GM12878 (cell line): ENCODE results near the gene AP3B1. TPM values are rescaled to one million over a fixed set of nuclear protein-coding genes. Genes with fewer than 3 reads are reported as not detected.

Source experiments
- ATAC-seq: fragments of 200-7000 bp; cut with Tn5 transposase; 3 replicates; pipeline ENCODE4 v1.9.1; 2020; ENCODE audit warnings: mild to moderate bottlenecking, moderate library complexity
- BruUV-seq: library from RNA; stranded (reverse); fragments of 400-500 nt; replicated peaks from 2 replicates; lab custom pipeline; 2021; lab: Mats Ljungman, UMichigan
- CTCF ChIA-PET: fragments of 300-600 bp; sonication (Branson Sonifier 250); formaldehyde crosslinking; extraction: SDS; loops from one replicate; lab custom pipeline; 2021; ENCODE audit warnings: inconsistent platforms; lab: Yijun Ruan, JAX
- POLR2A ChIA-PET: fragments of 350-600 bp; formaldehyde crosslinking; extraction: SDS; loops from one replicate; lab custom pipeline; 2021; ENCODE audit warnings: inconsistent platforms; lab: Charles Lee
- RAD21 ChIA-PET: fragments of 300-600 bp; sonication (Branson Sonifier 250); formaldehyde crosslinking; loops from one replicate; lab custom pipeline; 2023; ENCODE audit warnings: antibody characterized with exemption; ENCODE audit not compliant: unreplicated experiment; lab: Charles Lee
- SMC1A ChIA-PET: fragments of 300-600 bp; sonication (Branson Sonifier 250); formaldehyde crosslinking; loops from one replicate; lab custom pipeline; 2023; ENCODE audit not compliant: unreplicated experiment, uncharacterized antibody; lab: Charles Lee
- DNase-seq: peaks from one replicate; pipeline ENCODE4 v3.0.0-alpha.2; 2011; ENCODE audit warnings: low read depth, low spot score
- FAIRE-seq: peaks from 3 replicates; lab custom pipeline; 2011; peaks lifted over from hg19 to GRCh38; lab: Jason Lieb, UNC
- H2AFZ ChIP-seq: 2 replicates; pipeline ENCODE4 v1.6.0; 2011; ENCODE audit warnings: low read depth, low read length, control low read depth; ENCODE audit not compliant: control insufficient read depth
- H3K27ac ChIP-seq: 2 replicates; pipeline ENCODE4 v1.5.1; 2011; ENCODE audit warnings: control low read depth; ENCODE audit not compliant: control insufficient read depth, insufficient read depth
- H3K27me3 ChIP-seq, 2 experiments: replicated peaks in 1 of 2; 2 replicates each; pipeline versions ENCODE4 v1.6.0 to v1.6.1; 2011; ENCODE audit warnings: low read length in 1 of 2; ENCODE audit not compliant: control insufficient read depth in 2 of 2, insufficient read depth in 2 of 2
- H3K36me3 ChIP-seq, 2 experiments: 2 replicates each; pipeline ENCODE4 v1.5.1; 2011; ENCODE audit warnings: low read length in 1 of 2; ENCODE audit not compliant: control insufficient read depth in 2 of 2, insufficient read depth in 2 of 2
- H3K4me1 ChIP-seq: 2 replicates; pipeline ENCODE4 v1.6.1; 2011; ENCODE audit warnings: mild to moderate bottlenecking, low read length, moderate library complexity, mixed read lengths; ENCODE audit not compliant: control insufficient read depth, insufficient read depth
- H3K4me2 ChIP-seq: 2 replicates; pipeline ENCODE4 v1.6.0; 2011; ENCODE audit warnings: control low read depth; ENCODE audit not compliant: control insufficient read depth, insufficient read depth
- H3K4me3 ChIP-seq: fragments of 200-600 bp; sonication (generic); 2 replicates; pipeline ENCODE4 v1.5.1; 2016
- H3K79me2 ChIP-seq: 2 replicates; pipeline ENCODE4 v1.6.0; 2011; ENCODE audit warnings: low read length; ENCODE audit not compliant: control insufficient read depth, insufficient read depth
- H3K9ac ChIP-seq: 2 replicates; pipeline ENCODE4 v1.8.0; 2011; ENCODE audit warnings: low read length, control low read depth, mixed read lengths; ENCODE audit not compliant: control insufficient read depth, insufficient read depth
- H3K9me3 ChIP-seq: replicated peaks from 3 replicates; pipeline ENCODE4 v1.5.1; 2011; ENCODE audit warnings: mild to moderate bottlenecking, low read length; ENCODE audit not compliant: control insufficient read depth, insufficient read depth
- H4K20me1 ChIP-seq: 2 replicates; pipeline ENCODE4 v1.6.0; 2011; ENCODE audit not compliant: control insufficient read depth, insufficient read depth
- ETV6 ChIP-seq, 2 experiments: fragments of 450-650 bp in 1 of 2; IDR thresholded peaks in 1 of 2; conservative IDR thresholded peaks in 1 of 2; 2 replicates each; pipeline ENCODE4 v1.6.1; 2014; ENCODE audit warnings: antibody characterized with exemption in 1 of 2, borderline replicate concordance in 1 of 2, low read depth in 1 of 2, mild to moderate bottlenecking in 1 of 2, moderate library complexity in 1 of 2
- EZH2 ChIP-seq: IDR thresholded peaks from 2 replicates; pipeline ENCODE4 v1.6.1; 2012; ENCODE audit warnings: low read depth, mild to moderate bottlenecking, control low read depth, inconsistent platforms, low read length, borderline replicate concordance; ENCODE audit not compliant: control insufficient read depth
- GABPA ChIP-seq: IDR thresholded peaks from 2 replicates; pipeline ENCODE4 v1.6.1; 2014; ENCODE audit warnings: antibody characterized with exemption, low read depth, mild to moderate bottlenecking, inconsistent platforms
- IKZF2 ChIP-seq, 2 experiments: fragments of 450-650 bp; IDR thresholded peaks; 2 replicates each; pipeline ENCODE4 v1.6.1; 2017; ENCODE audit warnings: mild to moderate bottlenecking in 2 of 2, moderate library complexity in 2 of 2
- KAT2A ChIP-seq: conservative IDR thresholded peaks from 2 replicates; pipeline ENCODE4 v1.6.1; 2011; ENCODE audit warnings: low read depth, low read length; ENCODE audit not compliant: control insufficient read depth
- NR2C1 ChIP-seq: fragments of 450-650 bp; IDR thresholded peaks from 2 replicates; pipeline ENCODE4 v1.6.1; 2017; ENCODE audit warnings: antibody characterized with exemption, mild to moderate bottlenecking, moderate library complexity
- WGBS: methylation state at CpG from one replicate; pipeline ENCODE4 v1.1.6; 2016; ENCODE audit warnings: low lambda C conversion rate; ENCODE audit not compliant: insufficient replicate concordance, insufficient coverage; ENCODE audit errors: missing lambda C conversion rate; 5-methylcytosine and 5-hydroxymethylcytosine counted together
- in situ Hi-C: fragments of 300-500 bp; cut with MboI; formaldehyde crosslinking; loops from 9 replicates; pipeline ENCODE4 v1.14.3; 2018; ENCODE audit warnings: mixed read lengths
- intact Hi-C: fragments of 100-400 bp; cut with micrococcal nuclease; formaldehyde crosslinking; loops from one replicate; pipeline ENCODE4 v1.14.2; 2022; ENCODE audit not compliant: unreplicated experiment
- polyA plus RNA-seq, 11 experiments: library from polyadenylated mRNA; depleted of rRNA in 4 of 11; unstranded in 6 of 11; stranded (reverse) in 5 of 11; fragments of >200 nt; fragmentation: Nextera tagmentation in 4 of 11; fragmentation: Illumina TruSeq in 1 of 11; extraction: Ambion mirVana in 4 of 11; extraction: Trizol in 1 of 11; gene quantifications; 1 replicate in 1 of 11; 2 replicates in 10 of 11; pipeline versions ENCODE4 v1.2.1 to v1.2.3, GENCODE V29; 2011 to 2016; ENCODE audit warnings: inconsistent platforms in 2 of 11, missing spikeins in 2 of 11, low read depth in 1 of 11
- total RNA-seq, 4 experiments: library from RNA; depleted of rRNA in 3 of 4; stranded (reverse); fragments of >200 nt in 3 of 4; fragmentation: Illumina TruSeq in 1 of 4; extraction: Trizol in 1 of 4; gene quantifications; 2 replicates each; pipeline versions ENCODE4 v1.2.1 to v1.2.3, GENCODE V29; 2013 to 2021
- TF ChIP-seq, protein P1 (sequence below): IDR thresholded peaks from 2 replicates; pipeline ENCODE4 v1.6.1; 2011; ENCODE audit warnings: mild to moderate bottlenecking, low read depth, low read length, moderate library complexity; ENCODE audit not compliant: insufficient replicate concordance
- TF ChIP-seq, protein P2 (sequence below), 3 experiments: IDR thresholded peaks in 2 of 3; conservative IDR thresholded peaks in 1 of 3; 2 replicates each; pipeline ENCODE4 v1.5.1; 2011; ENCODE audit warnings: low read depth in 3 of 3, low read length in 3 of 3, mild to moderate bottlenecking in 3 of 3, control low read depth in 2 of 3, moderate library complexity in 2 of 3, inconsistent platforms in 1 of 3, mixed read lengths in 1 of 3; ENCODE audit not compliant: control insufficient read depth in 2 of 3, insufficient read depth in 1 of 3; ENCODE audit errors: extremely low read depth in 1 of 3
- TF ChIP-seq, protein P3 (sequence below): fragments of 450-650 bp; IDR thresholded peaks from 2 replicates; pipeline ENCODE4 v1.6.1; 2016; ENCODE audit warnings: mild to moderate bottlenecking, moderate library complexity, borderline replicate concordance
- TF ChIP-seq, protein P4 (sequence below): IDR thresholded peaks from 2 replicates; pipeline ENCODE4 v1.6.1; 2012; ENCODE audit warnings: low read depth, low read length, improper control_type of control experiment
- TF ChIP-seq, protein P5 (sequence below): fragments of 450-650 bp; IDR thresholded peaks from 2 replicates; pipeline ENCODE4 v1.6.1; 2018; ENCODE audit warnings: borderline replicate concordance, mild to moderate bottlenecking; ENCODE audit not compliant: partially characterized antibody

Gene AP3B1
- total and polyA plus RNA-seq, 10 of the 15 experiments (the other 5 are each of a cell fraction or from before 2014, with no cell fraction given), result 30.9 to 70.8 (median 46.0) TPM

DNA sequence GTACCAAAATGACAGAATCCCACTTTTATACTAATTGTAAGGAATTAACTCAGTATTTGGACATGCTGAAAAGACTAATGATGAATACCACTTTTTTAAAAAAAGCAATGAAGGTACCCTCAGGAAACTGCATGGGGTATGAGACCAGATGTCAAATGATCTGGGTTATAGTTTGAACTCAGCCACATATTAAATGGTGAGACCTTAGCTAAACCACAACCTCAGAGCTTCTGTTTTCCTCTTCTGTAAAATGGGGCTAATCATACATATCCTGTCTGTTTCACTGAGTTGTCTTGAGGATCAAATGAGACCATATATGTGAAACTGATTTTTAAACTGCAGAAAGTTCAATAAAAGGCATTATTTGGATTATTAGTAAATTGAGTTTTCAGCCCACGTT lies 238.4 kb downstream of the AP3B1 start:
- Histone ChIP-seq H3K4me1 (no peaks in the 10 kb centered on the region), H3K36me3 (no peaks in the 10 kb centered on the region; a peak in 1 of 4 replicates), H3K27me3 (no peaks in the 10 kb centered on the region), H4K20me1 (no peaks in the 10 kb centered on the region), H3K9me3 (no peaks in the 10 kb centered on the region), H3K4me3 (no peak overlapping the region), H3K27ac (no peak overlapping the region), H3K9ac (no peak overlapping the region), H3K4me2 (no peak overlapping the region), H3K79me2 (no peaks in the 10 kb centered on the region), H2AFZ (no peak overlapping the region)
- ATAC-seq (no peak), FAIRE-seq (no peak), DNase-seq (no peak)
- no TSS peak for BruUV-seq
- ChIA-PET CTCF (interaction anchor here (1.1 kb wide), 1 partner anchor 47 kb away, joined by 3 read pairs; no protein-coding TSS in a partner anchor), SMC1A (interaction anchor here (0.9 to 5.7 kb wide), 5 partner anchors 7 to 498 kb away, joined by 3 to 22 read pairs (median 3); no protein-coding TSS in a partner anchor), POLR2A (no interaction called here), RAD21 (no interaction called here)
- intact Hi-C loops (no loop called here), in situ Hi-C loops (no loop called here)
- WGBS, result 88% methylated on average over 1 of the region's 1 CpG
- TF ChIP-seq, protein P1, sequence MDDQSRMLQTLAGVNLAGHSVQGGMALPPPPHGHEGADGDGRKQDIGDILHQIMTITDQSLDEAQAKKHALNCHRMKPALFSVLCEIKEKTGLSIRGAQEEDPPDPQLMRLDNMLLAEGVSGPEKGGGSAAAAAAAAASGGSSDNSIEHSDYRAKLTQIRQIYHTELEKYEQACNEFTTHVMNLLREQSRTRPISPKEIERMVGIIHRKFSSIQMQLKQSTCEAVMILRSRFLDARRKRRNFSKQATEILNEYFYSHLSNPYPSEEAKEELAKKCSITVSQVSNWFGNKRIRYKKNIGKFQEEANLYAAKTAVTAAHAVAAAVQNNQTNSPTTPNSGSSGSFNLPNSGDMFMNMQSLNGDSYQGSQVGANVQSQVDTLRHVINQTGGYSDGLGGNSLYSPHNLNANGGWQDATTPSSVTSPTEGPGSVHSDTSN, result no peak
- no peak for TF ChIP-seq IKZF2 (IDR thresholded peaks at IDR 0.05)
- no peak for TF ChIP-seq GABPA
- no peak for TF ChIP-seq EZH2
- TF ChIP-seq NR2C1, result no peak
- TF ChIP-seq, protein P2, sequence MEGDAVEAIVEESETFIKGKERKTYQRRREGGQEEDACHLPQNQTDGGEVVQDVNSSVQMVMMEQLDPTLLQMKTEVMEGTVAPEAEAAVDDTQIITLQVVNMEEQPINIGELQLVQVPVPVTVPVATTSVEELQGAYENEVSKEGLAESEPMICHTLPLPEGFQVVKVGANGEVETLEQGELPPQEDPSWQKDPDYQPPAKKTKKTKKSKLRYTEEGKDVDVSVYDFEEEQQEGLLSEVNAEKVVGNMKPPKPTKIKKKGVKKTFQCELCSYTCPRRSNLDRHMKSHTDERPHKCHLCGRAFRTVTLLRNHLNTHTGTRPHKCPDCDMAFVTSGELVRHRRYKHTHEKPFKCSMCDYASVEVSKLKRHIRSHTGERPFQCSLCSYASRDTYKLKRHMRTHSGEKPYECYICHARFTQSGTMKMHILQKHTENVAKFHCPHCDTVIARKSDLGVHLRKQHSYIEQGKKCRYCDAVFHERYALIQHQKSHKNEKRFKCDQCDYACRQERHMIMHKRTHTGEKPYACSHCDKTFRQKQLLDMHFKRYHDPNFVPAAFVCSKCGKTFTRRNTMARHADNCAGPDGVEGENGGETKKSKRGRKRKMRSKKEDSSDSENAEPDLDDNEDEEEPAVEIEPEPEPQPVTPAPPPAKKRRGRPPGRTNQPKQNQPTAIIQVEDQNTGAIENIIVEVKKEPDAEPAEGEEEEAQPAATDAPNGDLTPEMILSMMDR (IDR thresholded peaks at IDR 0.05 in 2 of 3, conservative IDR thresholded peaks at IDR 0.05 in 1 of 3; ENCODE audit: control insufficient read depth in 2 of 3, extremely low read depth in 1 of 3, insufficient read depth in 1 of 3, low read depth in 3 of 3, low read length in 3 of 3), result no peak
- no peak for TF ChIP-seq ETV6 (conservative IDR thresholded peaks at IDR 0.05 in 1 of 2, IDR thresholded peaks at IDR 0.05 in 1 of 2; ENCODE audit: borderline replicate concordance in 1 of 2, low read depth in 1 of 2)
- TF ChIP-seq, protein P3, sequence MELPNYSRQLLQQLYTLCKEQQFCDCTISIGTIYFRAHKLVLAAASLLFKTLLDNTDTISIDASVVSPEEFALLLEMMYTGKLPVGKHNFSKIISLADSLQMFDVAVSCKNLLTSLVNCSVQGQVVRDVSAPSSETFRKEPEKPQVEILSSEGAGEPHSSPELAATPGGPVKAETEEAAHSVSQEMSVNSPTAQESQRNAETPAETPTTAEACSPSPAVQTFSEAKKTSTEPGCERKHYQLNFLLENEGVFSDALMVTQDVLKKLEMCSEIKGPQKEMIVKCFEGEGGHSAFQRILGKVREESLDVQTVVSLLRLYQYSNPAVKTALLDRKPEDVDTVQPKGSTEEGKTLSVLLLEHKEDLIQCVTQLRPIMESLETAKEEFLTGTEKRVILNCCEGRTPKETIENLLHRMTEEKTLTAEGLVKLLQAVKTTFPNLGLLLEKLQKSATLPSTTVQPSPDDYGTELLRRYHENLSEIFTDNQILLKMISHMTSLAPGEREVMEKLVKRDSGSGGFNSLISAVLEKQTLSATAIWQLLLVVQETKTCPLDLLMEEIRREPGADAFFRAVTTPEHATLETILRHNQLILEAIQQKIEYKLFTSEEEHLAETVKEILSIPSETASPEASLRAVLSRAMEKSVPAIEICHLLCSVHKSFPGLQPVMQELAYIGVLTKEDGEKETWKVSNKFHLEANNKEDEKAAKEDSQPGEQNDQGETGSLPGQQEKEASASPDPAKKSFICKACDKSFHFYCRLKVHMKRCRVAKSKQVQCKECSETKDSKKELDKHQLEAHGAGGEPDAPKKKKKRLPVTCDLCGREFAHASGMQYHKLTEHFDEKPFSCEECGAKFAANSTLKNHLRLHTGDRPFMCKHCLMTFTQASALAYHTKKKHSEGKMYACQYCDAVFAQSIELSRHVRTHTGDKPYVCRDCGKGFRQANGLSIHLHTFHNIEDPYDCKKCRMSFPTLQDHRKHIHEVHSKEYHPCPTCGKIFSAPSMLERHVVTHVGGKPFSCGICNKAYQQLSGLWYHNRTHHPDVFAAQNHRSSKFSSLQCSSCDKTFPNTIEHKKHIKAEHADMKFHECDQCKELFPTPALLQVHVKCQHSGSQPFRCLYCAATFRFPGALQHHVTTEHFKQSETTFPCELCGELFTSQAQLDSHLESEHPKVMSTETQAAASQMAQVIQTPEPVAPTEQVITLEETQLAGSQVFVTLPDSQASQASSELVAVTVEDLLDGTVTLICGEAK, result no peak
- TF ChIP-seq, protein P4, sequence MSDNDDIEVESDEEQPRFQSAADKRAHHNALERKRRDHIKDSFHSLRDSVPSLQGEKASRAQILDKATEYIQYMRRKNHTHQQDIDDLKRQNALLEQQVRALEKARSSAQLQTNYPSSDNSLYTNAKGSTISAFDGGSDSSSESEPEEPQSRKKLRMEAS, result no peak
- TF ChIP-seq KAT2A, result no peak
- TF ChIP-seq, protein P5, sequence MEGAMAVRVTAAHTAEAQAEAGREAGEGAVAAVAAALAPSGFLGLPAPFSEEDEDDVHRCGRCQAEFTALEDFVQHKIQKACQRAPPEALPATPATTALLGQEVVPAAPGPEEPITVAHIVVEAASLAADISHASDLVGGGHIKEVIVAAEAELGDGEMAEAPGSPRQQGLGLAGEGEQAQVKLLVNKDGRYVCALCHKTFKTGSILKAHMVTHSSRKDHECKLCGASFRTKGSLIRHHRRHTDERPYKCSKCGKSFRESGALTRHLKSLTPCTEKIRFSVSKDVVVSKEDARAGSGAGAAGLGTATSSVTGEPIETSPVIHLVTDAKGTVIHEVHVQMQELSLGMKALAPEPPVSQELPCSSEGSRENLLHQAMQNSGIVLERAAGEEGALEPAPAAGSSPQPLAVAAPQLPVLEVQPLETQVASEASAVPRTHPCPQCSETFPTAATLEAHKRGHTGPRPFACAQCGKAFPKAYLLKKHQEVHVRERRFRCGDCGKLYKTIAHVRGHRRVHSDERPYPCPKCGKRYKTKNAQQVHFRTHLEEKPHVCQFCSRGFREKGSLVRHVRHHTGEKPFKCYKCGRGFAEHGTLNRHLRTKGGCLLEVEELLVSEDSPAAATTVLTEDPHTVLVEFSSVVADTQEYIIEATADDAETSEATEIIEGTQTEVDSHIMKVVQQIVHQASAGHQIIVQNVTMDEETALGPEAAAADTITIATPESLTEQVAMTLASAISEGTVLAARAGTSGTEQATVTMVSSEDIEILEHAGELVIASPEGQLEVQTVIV, result no peak
